Measurements from ENCODE around the gene MFN2.

GRCh38 chr1:12051361-12051760 lies 71.1 kb downstream of the MFN2 start:
- TF ChIP-seq CTCF (IDR thresholded peaks at IDR 0.05): no peak
- no peak for TF ChIP-seq POLR2A (IDR thresholded peaks at IDR 0.05)
- no peak for TF ChIP-seq POLR2AphosphoS5 (IDR thresholded peaks at IDR 0.05)
- TF ChIP-seq EP300 (IDR thresholded peaks at IDR 0.05): no peak
